ENCODE data around the gene TPD52L1.

TPD52L1 gene

DNA sequence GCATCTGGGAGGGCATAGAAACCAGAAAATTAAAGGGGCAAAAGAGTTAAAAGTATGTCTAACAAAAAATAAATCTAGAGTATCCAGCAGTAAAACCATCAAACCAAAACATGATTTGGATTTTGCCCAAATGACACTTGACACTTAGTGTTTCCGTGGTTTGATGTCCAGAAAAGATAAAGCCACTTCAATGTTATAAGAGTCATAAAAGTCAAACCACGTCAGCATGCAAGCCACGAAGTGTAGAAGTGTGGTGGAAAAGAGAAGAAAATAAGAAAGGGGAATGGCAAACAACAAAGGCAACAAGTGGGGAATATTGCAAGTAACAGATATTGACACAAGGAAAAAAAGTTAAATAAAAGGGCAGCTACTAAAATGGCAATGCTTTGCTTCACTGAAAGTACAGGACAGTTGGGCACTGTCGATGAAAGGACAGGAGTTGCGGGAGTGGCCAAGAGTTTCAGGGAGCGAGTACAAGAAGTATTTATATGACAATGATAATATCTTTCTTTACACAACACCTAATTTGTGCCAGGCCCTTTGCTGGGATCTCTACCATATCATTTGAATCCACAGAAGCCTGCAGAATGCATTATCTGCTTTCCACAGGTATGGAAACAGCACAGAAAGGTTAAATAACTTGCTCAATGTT is 154.5 kb downstream of the TPD52L1 start:
- no peak for DNase-seq (ENCODE audit: low read depth)

DNA sequence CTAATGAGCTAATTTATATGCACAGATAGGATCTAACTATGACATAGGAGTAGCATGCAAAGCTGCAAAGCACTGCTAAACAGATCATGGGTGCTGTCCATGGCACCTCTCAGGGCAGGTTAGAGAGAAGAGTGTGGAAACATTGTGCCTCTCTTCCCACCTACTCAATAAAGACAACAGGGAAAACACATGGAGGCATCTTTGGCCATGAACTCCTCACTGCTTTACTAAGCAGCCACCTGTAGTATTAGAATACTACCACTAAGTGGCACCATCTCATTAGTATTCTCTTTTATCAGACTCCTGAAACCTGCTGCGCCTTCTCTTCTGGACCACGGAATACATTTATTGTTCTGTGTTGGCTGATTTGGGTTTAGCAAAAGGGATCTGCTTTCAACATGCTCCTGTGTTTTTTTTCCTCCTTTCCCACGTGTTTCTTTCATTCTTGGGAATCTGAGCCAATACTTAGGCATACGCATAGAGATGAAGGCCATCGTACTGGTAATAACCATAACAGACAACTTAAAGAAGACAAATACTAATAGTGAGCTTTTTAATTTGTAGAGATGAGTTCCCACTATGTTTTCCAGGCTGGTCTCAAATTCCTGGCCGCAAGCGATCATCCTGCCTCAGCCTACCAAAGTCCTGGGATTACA is 157.5 kb downstream of the TPD52L1 start:
- peak; percentile 52 for DNase-seq (ENCODE audit: low read depth)

DNA sequence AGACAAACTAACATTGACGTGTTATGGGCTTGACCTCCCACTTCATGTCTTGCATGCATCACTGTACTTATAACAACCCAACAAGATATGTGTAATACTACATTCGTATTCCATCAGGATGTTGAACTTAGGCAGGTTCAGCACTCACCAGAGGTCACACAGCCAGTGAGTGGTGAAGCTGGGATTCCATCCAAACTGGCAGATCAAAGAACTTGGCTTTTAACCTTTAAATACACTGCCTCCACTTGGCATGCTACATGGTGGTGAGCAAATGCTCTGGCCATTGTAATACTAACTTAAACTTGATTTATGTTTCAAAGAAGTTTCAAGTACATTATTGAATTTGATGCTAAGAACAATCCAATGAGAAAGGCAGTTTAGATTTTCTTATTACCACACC is 158.9 kb downstream of the TPD52L1 start:
- no peak for DNase-seq (ENCODE audit: low read depth)

DNA sequence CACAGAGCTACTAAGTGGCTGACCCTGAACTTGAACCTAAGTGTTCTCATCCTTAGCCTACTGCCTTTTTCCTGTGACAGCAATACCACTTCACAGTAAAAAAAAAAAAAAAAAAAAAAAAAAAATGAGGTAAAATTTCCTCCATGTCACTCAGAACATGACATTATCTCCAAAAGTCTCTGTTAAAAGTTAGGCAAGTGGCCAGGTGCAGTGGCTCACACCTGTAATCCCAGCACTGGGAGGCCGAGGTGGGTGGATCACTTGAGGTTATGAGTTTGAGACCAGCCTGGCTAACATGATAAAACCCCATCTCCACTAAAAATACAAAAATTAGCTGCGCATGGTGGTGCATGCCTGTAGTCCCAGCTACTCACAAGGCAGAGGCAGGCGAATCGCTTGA is 159.4 kb downstream of the TPD52L1 start:
- no peak for DNase-seq (ENCODE audit: low read depth)
